Activated CD8-positive, alpha-beta T cell treated with anti-CD3 and anti-CD28 coated beads for 36 hours (primary cell): ENCODE measurements around the gene AGAP2. TPM values are rescaled to one million over a fixed set of nuclear protein-coding genes. Genes with fewer than 3 reads are reported as not detected.
A peak's percentile ranks its signal among the peaks of the same experiment; 100 is the strongest.

Experiments
- ATAC-seq: fragments of 200-7000 bp; cut with Tn5 transposase; one replicate; pipeline ENCODE4 v1.10.0; 2021; ENCODE audit warnings: mild to moderate bottlenecking, moderate library complexity
- CTCF ChIA-PET: fragments of 350-600 bp; sonication (Branson Sonifier 250); formaldehyde crosslinking; loops from one replicate; lab custom pipeline; 2021; ENCODE audit warnings: antibody characterized with exemption; lab: Charles Lee
- POLR2A ChIA-PET: fragments of 350-600 bp; sonication (Branson Sonifier 250); formaldehyde crosslinking; loops from one replicate; lab custom pipeline; 2021; ENCODE audit warnings: antibody characterized with exemption; lab: Charles Lee
- DNase-seq: peaks from one replicate; pipeline ENCODE4 v3.0.0-alpha.2; 2020
- H3K27ac Mint-ChIP-seq: one replicate; pipeline ENCODE4 v1.8.0; 2021; ENCODE audit warnings: mild to moderate bottlenecking, mixed read lengths
- H3K27me3 Mint-ChIP-seq: one replicate; pipeline ENCODE4 v1.8.0; 2021; ENCODE audit warnings: mixed read lengths
- H3K36me3 Mint-ChIP-seq: one replicate; pipeline ENCODE4 v1.8.0; 2021; ENCODE audit warnings: low read depth, mixed read lengths
- H3K4me1 Mint-ChIP-seq: one replicate; pipeline ENCODE4 v1.8.0; 2021; ENCODE audit warnings: low read depth, mixed read lengths
- H3K4me3 Mint-ChIP-seq: one replicate; pipeline ENCODE4 v1.8.0; 2021; ENCODE audit warnings: mild to moderate bottlenecking, moderate library complexity, mixed read lengths
- H3K9me3 Mint-ChIP-seq: one replicate; pipeline ENCODE4 v1.8.0; 2021; ENCODE audit warnings: mixed read lengths
- CTCF ChIP-seq: fragments of 200-600 bp; IDR thresholded peaks from one replicate; pipeline ENCODE4 v1.8.0; 2022; ENCODE audit warnings: antibody characterized with exemption, mild to moderate bottlenecking
- intact Hi-C: fragments of 100-400 bp; cut with micrococcal nuclease; formaldehyde crosslinking; loops from one replicate; pipeline ENCODE4 v1.10.0; 2022
- total RNA-seq, 2 experiments: library from RNA; stranded (reverse); gene quantifications; one replicate each; pipeline ENCODE4 v1.2.3, GENCODE V29; 2021

Gene AGAP2
- total RNA-seq, 2 experiments from 2014 or later, result 22.4 TPM

GRCh38 chr12:57751432-57751787, 12.9 kb upstream of the AGAP2 start:
- TF ChIP-seq CTCF, result no peak
- H3K4me3 Mint-ChIP-seq, result peak overlapping the region; percentile 86
- ATAC-seq (no peak), DNase-seq (no peak)
- peaks cover 45% of the 10 kb centered on the region for H3K36me3 Mint-ChIP-seq
- no peaks in the 10 kb centered on the region for H3K27me3 Mint-ChIP-seq
- CTCF ChIA-PET, result interaction anchor here (0.8 to 1.3 kb wide), 3 partner anchors 10 to 31 kb away, joined by 3 to 8 read pairs (median 6); partner anchors contain the start of gene TSFM
- no peaks in the 10 kb centered on the region for H3K9me3 Mint-ChIP-seq
- intact Hi-C loops, result no loop called here
- peak overlapping the region; percentile 94 for H3K27ac Mint-ChIP-seq
- POLR2A ChIA-PET, result interaction anchor here (1.0 to 1.2 kb wide), 2 partner anchors 10 to 15 kb away, joined by 4 to 11 read pairs; partner anchors contain the start of gene CYP27B1
- peaks cover 47% of the 10 kb centered on the region for H3K4me1 Mint-ChIP-seq

GRCh38 chr12:57750561-57751431, 12.3 kb upstream of the AGAP2 start:
- no peak for ATAC-seq
- no peak for DNase-seq
- Mint-ChIP-seq H3K36me3 (peaks cover 48% of the 10 kb centered on the region), H3K4me1 (peaks cover 45% of the 10 kb centered on the region), H3K9me3 (no peaks in the 10 kb centered on the region), H3K4me3 (peak overlapping the region; percentile 86), H3K27ac (peak overlapping the region; percentile 94), H3K27me3 (no peaks in the 10 kb centered on the region)
- intact Hi-C loops, result no loop called here
- ChIA-PET CTCF (interaction anchor here (1.3 kb wide), 1 partner anchor 9 kb away, joined by 6 read pairs; no protein-coding TSS in a partner anchor), POLR2A (no interaction called here)
- no peak for TF ChIP-seq CTCF

- ChIA-PET CTCF (interaction anchor here (0.8 kb wide), 1 partner anchor 10 kb away, joined by 4 read pairs; no protein-coding TSS in a partner anchor), POLR2A (interaction anchor here (0.7 kb wide), 1 partner anchor 8 kb away, joined by 3 read pairs; no protein-coding TSS in a partner anchor)
- TF ChIP-seq CTCF, result no peak
- Mint-ChIP-seq H3K36me3 (peaks cover 58% of the 10 kb centered on the region), H3K4me3 (no peak overlapping the region), H3K27me3 (no peaks in the 10 kb centered on the region), H3K9me3 (no peaks in the 10 kb centered on the region), H3K4me1 (peaks cover 54% of the 10 kb centered on the region), H3K27ac (peak overlapping the region; percentile 66)
- no peak for ATAC-seq
- DNase-seq, result no peak
- intact Hi-C loops, result no loop called here
Measured at GRCh38 chr12:57749061-57749460, 10.5 kb upstream of the AGAP2 start.

- Mint-ChIP-seq H3K27me3 (no peaks in the 10 kb centered on the region), H3K27ac (peak overlapping the region; percentile 94), H3K9me3 (no peaks in the 10 kb centered on the region), H3K4me1 (peaks cover 47% of the 10 kb centered on the region), H3K36me3 (peaks cover 49% of the 10 kb centered on the region), H3K4me3 (peak overlapping the region; percentile 92)
- no peak for ATAC-seq
- intact Hi-C loops, result no loop called here
- no peak for TF ChIP-seq CTCF
- POLR2A ChIA-PET, result interaction anchor here (1.2 to 3.1 kb wide), 3 partner anchors 10 to 39 kb away, joined by 3 to 9 read pairs (median 7); no protein-coding TSS in a partner anchor
- CTCF ChIA-PET, result interaction anchor here (2.6 kb wide), 1 partner anchor 10 kb away, joined by 13 read pairs; no protein-coding TSS in a partner anchor
- DNase-seq, result no peak
Measured at GRCh38 chr12:57746025-57746424, 7.5 kb upstream of the AGAP2 start.
